HG02759 (cell line): ENCODE data around the gene EOGT.

ENCODE experiments used
- ATAC-seq: cut with Tn5 transposase; IDR thresholded peaks from one replicate; pipeline ENCODE4 v1.9.1; 2021; ENCODE audit warnings: mild to moderate bottlenecking, moderate library complexity; ENCODE audit not compliant: unreplicated experiment

EOGT gene

GRCh38 chr3:68963891-68964290, 49.6 kb downstream of the EOGT start:
- ATAC-seq: no peak

DNA sequence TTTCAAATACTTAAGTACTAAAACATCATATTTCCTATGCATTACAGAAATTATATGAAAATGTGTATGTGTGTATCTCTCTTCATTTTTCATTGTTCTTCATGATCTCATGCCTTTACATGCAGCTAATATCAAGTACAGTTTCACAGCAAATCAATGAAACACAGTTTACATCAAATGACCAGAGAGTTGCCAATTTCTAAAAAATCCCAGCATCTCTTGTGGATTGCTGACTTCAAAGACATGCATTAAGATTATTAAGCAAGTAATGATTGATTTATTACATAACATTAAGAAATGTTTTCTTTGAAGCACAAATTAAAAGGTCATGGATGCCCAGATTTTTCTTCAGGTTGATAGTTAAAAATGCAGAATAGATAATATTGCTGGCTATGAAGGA, 50.1 kb downstream of the EOGT start:
- ATAC-seq: no peak

DNA sequence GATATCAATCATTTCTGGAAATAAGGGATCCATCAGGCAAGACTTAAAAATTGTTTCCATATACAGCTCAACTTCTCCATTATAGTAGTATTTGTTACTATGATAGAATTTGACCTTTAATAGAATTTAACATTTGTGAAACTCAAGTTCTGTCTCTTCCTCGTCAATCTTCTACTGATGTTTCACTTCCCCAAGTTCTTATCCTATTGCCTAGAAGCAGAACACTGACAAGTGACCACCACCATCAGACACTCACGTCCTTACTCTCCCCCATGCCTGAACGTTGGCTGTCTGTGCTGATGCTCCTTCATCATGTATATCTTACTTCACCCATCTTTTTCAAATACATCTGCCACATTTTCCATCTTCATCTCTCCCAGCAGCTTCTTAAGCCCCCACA, 54.6 kb downstream of the EOGT start:
- ATAC-seq: no peak

GRCh38 chr3:68957895-68958294, 55.6 kb downstream of the EOGT start:
- ATAC-seq: no peak

- no peak for ATAC-seq
Observed at GRCh38 chr3:68953816-68954444, 59.6 kb downstream of the EOGT start.

DNA sequence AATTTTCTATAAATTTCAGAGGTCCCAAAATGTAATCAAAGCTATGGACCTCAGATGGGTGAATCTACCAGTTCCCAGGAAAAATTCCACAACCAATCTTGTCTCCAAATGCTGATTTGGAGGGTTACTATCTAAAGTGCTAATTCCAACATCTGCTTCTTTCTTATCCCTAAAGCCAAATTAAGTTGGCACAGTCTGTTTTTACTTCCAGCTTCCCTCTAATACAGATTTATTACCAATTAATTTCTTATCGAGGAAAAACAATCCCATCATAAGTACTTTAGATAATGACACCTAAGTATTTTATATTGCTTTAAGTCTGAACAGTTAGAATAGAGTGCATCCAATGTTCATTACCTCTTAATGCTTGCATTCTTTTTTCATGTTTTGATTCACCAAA, 68.3 kb downstream of the EOGT start:
- no peak for ATAC-seq

- ATAC-seq: no peak
Observed at GRCh38 chr3:68943753-68944500, 69.6 kb downstream of the EOGT start.

DNA sequence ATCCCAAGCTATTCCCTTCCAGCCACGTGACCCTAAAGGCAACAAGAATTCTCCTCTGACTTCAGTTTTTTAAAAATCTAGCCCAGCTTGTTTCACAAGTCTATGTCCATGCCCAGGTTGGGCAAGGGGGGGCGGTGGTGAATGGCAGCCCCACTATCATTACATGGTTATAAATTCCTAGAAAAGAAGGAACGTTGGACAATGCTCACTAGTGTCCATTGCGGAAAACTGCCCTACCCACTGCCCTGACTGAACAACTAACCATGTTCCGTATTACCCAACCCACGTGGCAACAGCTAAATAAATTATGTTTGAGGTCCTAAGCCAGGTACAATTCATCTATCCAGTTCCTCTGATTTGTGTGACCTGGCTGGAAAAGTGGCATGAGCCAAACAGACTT, 72.4 kb downstream of the EOGT start:
- no peak for ATAC-seq

GRCh38 chr3:68936856-68937255, 76.6 kb downstream of the EOGT start:
- ATAC-seq: no peak

DNA sequence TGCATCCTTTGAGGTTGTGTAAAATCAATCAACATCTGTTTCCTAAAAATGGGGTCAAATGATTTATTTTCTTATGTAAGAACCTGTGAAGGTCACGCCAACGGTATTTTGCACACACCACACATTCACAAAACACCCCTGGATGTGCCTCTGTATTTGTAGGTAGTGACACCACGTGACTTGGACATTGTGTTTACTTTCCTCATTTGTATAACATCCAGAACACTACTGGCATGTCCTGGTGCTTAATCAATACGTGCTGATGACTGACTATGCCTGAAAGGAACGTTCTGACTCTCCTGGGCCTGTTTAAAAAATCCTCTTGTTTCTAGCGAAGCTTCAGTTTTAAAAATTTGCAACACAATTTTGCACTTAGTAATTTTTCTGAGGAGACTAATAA, 77.7 kb downstream of the EOGT start:
- no peak for ATAC-seq

- ATAC-seq: no peak
Observed at GRCh38 chr3:68931406-68932149, 81.9 kb downstream of the EOGT start.
